Measurements from ENCODE around the gene EMC6. TPM values are rescaled to one million over a fixed set of nuclear protein-coding genes. Genes with fewer than 3 reads are reported as not detected.

Gene EMC6
- total RNA-seq (2014; rRNA removed; shearing (Covaris generic)): 35.5 and 54.7 TPM in 2 replicates

GRCh38 chr17:3668279-3669084 is at the start of gene EMC6, which contains the start of gene TAX1BP3:
EMC6 (plus strand) TSS chr17:3668812; CDS start chr17:3669147, 335 bp downstream.
TAX1BP3 (minus strand) TSS chr17:3668578; CDS start chr17:3668526, 52 bp downstream.
- peak; percentile 95 for DNase-seq (ENCODE audit: low spot score)

- DNase-seq (ENCODE audit: low spot score): no peak
Observed at GRCh38 chr17:3621146-3621720, 47.4 kb upstream of the EMC6 start.

DNA sequence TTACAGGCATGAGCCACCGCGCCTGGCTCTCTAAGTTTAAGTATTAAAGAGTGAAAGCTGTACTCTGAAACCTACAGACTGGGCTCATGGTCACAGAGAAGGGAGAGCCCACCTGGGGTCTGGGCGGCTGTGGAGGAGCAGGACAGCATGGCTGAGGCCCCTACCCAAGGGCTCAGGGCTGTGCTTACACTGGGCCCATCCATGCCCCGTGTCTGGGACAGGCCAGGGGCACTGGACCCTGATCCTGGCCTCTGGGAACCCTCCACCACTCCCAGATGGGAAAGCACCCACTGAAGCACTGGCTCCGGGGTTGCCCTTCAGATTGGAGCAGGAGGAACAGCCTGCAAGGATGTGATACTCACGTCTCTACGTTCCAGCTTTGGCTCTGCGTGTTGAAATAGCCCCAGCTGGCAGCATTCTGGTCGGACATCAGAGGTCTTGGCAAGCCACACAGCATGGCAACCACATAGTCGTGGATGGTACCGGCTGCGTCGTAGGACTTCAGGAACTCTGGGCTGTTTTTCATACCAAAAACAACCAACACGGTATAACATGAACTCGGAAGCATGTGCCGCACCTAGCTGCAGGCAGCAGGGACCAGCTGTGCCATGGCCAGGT is 45.5 kb upstream of the EMC6 start:
- DNase-seq (ENCODE audit: low spot score): no peak

GRCh38 chr17:3626831-3627768 is 41.5 kb upstream of the EMC6 start:
- no peak for DNase-seq (ENCODE audit: low spot score)

GRCh38 chr17:3627769-3628167 is 40.8 kb upstream of the EMC6 start:
- no peak for DNase-seq (ENCODE audit: low spot score)

DNA sequence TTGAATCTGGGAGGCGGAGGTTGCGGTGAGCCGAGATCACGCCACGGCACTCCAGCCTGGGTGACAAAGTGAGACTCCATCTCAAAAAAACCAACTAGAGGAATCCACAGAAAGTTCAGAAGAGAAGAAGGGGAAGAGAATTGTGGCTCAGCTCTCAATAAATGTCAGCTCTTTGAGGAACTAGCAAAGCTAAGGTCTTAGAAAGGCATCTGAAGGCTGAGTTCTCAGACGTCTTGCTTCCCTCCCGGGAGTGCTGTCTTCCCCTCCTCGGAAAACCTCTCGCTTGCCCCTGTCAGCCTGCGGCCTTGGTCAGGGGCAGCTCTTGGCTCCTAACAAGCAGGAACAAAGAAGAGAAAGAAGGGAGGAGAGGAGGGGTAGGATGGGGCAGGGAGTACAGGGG is 37.8 kb upstream of the EMC6 start:
- no peak for DNase-seq (ENCODE audit: low spot score)

DNA sequence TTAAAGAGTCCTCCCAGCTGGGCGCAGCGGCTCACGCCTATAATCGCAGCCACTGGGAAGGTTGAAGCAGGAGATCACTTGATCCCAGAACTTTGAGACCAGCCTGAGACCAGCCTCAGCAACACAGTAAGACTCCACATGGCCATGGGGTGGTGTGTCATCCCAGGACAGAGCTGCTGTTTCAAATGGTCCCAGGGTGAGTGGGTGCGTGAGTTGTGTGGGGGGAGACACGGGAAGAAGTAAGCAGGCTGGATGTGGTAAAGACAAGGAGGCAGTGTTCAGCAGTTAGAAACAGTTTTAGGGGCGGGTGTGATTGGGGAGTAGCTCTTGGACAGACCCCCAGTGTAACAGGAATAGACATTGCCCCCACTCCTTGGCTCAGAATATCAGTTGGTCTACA is 36.3 kb upstream of the EMC6 start:
- no peak for DNase-seq (ENCODE audit: low spot score)

DNA sequence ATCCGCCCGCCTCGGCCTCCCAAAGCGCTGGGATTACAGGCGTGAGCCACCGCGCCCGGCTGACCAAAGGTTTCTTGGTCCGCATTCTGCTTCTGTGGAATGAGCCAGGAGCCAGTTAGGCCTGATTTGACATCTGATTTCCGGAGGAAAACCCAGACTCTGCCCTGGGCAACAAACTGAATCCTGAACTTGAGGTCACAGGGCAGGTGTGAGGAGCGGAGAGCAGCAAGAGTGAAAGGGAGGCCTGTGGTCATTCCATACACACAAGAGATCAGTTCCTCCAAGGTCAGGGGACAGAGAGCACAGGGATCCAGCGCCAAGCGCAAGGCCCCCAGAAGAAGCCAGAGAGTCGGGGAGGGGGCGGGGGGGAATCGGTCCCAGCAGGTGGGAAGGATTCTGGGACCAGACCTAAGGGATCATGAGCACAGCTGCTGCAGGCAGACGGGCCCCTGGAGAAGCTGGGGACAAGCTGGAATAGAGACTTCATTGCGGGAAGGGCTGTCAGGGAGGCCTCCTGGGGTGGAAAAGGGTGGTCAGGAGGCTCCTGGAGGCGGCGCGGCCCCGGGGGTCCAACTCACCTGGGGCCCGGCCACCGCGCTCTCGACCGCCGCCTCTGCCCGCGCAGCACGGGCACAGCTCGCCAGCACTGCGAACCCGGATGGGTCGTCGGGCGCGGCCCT is 33.0 kb upstream of the EMC6 start:
- DNase-seq (ENCODE audit: low spot score): peak; percentile 31

- DNase-seq (ENCODE audit: low spot score): peak; percentile 92
Observed at GRCh38 chr17:3636154-3636907, 32.3 kb upstream of the EMC6 start, which contains the start of the genes CTNS and SHPK. CTNS (plus strand) TSS chr17:3636760; CDS start chr17:3640207, 3,447 bp downstream. SHPK (minus strand) TSS chr17:3636250; CDS start chr17:3636219, 31 bp downstream.

- DNase-seq (ENCODE audit: low spot score): no peak
Observed at GRCh38 chr17:3636908-3637373, 31.7 kb upstream of the EMC6 start.

DNA sequence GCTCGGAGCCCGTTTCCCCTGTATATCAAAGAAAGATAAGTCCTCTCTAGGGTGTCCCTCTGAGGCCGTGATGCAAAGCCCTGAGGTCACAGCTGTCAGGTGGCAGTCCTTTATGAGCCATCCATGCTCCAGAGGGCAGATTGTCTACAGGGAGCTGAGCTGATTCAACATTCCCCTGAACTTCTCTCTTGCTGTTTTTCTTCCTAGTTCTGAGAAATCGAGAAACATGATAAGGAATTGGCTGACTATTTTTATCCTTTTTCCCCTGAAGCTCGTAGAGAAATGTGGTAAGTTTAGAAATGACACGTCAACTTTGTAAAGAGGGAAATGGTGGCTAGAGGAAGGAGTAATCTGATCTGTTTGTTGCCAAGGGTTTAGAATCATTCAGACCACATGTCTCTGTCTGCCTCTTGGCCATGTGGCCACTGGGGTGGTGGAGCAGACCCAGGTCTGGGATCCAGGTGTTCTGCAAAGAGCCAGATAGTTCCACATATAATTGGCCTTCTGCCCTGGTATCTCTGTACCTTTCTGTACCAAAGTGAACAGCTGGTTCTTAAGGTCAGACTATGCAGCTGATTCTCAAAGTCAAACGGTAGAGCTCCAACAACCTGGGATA is 28.5 kb upstream of the EMC6 start:
- DNase-seq (ENCODE audit: low spot score): no peak

DNA sequence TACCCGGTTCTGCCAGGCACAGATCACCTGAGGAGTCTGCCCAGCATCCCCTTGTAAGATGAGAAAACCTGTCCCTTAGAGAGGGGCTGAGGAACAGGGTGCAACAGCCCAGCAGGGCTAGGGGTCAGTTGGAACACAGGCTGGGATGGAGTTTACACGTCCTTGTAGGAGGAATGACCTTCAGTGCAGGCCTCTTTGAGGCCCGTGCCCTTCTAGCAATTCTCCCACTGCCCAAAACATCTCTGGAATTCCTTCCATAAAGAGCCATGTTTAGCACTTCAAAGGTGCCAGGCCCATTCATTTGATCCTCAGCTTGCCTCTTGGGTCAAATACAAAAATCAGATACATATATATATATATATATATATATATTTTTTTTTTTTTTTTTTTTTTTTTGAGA is 27.6 kb upstream of the EMC6 start:
- no peak for DNase-seq (ENCODE audit: low spot score)

DNA sequence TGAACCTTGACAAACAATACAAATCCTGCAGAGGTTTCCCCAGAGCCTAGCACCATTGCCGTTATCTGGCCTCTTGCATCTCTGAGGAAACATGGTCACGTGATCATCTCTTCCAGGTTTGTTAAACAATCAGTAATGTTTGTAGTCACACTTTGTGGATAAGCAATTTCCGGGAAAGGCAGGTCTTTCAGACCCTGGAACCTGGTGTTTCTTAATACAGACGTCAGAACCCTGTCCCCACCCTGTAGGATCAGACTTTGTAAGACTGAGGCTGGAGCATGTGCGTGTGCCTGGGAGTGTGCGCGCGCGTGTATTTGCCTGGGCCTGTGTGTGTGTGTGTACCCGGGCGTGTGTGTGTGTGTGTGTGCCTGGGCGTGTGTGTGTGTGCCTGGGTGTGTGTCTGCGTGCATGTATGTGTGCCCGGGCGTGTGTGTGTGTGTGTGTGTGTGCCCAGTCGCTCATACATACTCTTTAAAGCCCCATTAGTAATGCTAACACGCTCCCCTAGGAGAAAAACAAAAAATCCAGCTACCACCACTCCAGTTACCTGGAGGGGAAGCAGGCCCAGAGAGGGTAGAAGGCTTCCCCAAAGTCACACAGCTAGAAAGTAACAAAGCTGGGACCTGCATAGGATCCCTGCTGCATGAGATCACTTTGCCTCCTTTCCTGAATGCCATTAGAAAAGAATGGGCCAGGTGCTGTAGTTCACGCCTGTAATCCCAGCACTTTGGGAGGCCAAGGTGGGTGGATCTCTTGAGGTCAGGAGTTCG is 26.7 kb upstream of the EMC6 start:
- no peak for DNase-seq (ENCODE audit: low spot score)

GRCh38 chr17:3643889-3644349 is 24.7 kb upstream of the EMC6 start:
- no peak for DNase-seq (ENCODE audit: low spot score)

- no peak for DNase-seq (ENCODE audit: low spot score)
Observed at GRCh38 chr17:3645310-3645709, 23.3 kb upstream of the EMC6 start.

GRCh38 chr17:3647251-3647650 is 21.4 kb upstream of the EMC6 start:
- no peak for DNase-seq (ENCODE audit: low spot score)

- DNase-seq (ENCODE audit: low spot score): peak; percentile 58
Observed at GRCh38 chr17:3647769-3648555, 20.6 kb upstream of the EMC6 start.

DNA sequence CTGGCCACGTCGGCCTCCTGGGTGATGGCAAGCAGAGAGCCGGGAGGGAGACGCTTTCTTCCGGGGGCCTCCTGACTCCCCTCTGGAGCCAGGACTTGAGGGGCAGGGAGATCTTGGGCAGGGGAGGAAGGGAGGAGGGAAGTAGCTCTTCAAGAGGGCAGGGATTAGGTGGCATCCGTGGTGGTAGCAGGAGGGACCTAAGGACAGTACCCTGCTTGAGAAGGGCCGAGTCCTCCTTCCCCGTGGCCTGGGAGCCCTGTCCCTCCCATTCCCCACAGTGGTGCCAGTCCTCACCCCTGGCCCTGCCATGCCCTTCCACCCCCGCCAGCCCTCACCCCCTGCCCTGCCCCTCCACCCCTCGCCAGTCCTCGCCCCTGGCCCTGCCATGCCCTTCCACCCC is 12.8 kb upstream of the EMC6 start:
- DNase-seq (ENCODE audit: low spot score): no peak

All from HT-29 (cell line).